ENCODE measurements around the gene PDZRN4.

- no peak for TF ChIP-seq POLR2A (IDR thresholded peaks at IDR 0.05)
- TF ChIP-seq, protein P1, sequence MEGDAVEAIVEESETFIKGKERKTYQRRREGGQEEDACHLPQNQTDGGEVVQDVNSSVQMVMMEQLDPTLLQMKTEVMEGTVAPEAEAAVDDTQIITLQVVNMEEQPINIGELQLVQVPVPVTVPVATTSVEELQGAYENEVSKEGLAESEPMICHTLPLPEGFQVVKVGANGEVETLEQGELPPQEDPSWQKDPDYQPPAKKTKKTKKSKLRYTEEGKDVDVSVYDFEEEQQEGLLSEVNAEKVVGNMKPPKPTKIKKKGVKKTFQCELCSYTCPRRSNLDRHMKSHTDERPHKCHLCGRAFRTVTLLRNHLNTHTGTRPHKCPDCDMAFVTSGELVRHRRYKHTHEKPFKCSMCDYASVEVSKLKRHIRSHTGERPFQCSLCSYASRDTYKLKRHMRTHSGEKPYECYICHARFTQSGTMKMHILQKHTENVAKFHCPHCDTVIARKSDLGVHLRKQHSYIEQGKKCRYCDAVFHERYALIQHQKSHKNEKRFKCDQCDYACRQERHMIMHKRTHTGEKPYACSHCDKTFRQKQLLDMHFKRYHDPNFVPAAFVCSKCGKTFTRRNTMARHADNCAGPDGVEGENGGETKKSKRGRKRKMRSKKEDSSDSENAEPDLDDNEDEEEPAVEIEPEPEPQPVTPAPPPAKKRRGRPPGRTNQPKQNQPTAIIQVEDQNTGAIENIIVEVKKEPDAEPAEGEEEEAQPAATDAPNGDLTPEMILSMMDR (IDR thresholded peaks at IDR 0.05), result no peak
- TF ChIP-seq POLR2AphosphoS5 (IDR thresholded peaks at IDR 0.05), result no peak
- no peak for TF ChIP-seq EP300 (IDR thresholded peaks at IDR 0.05)
Observed at GRCh38 chr12:41348198-41348597, 160.1 kb downstream of the PDZRN4 start.
